OCI-LY1 (cell line): ENCODE data around the gene CSMD2.

Experiments used
- H2AFZ ChIP-seq: fragments of 200-600 bp; sonication (generic), shearing (Covaris generic); 2 replicates; pipeline ENCODE4 v1.6.0; 2014; ENCODE audit warnings: antibody characterized with exemption, mild to moderate bottlenecking, low read length
- H3F3A ChIP-seq: fragments of 200-600 bp; sonication (generic), shearing (Covaris generic); 2 replicates; pipeline ENCODE4 v1.6.0; 2014; ENCODE audit warnings: mild to moderate bottlenecking, antibody characterized with exemption, low read length, moderate library complexity; ENCODE audit not compliant: insufficient read depth
- H3K27ac ChIP-seq: fragments of 200-600 bp; sonication (generic); 2 replicates; pipeline ENCODE4 v1.5.1; 2014; ENCODE audit warnings: low read length, mixed run types, mild to moderate bottlenecking, low read depth; ENCODE audit not compliant: poor library complexity, severe bottlenecking
- H3K27me3 ChIP-seq: fragments of 200-600 bp; sonication (generic); 2 replicates; pipeline ENCODE4 v1.6.0; 2014; ENCODE audit warnings: antibody characterized with exemption, mild to moderate bottlenecking, low read length, moderate library complexity; ENCODE audit not compliant: insufficient read depth
- H3K36me3 ChIP-seq: fragments of 200-600 bp; sonication (generic); 2 replicates; pipeline ENCODE4 v1.6.1; 2014; ENCODE audit warnings: mild to moderate bottlenecking, antibody characterized with exemption, low read length, moderate library complexity, mixed read lengths; ENCODE audit not compliant: insufficient read depth
- H3K4me1 ChIP-seq: fragments of 200-600 bp; sonication (generic); 2 replicates; pipeline ENCODE4 v1.5.1; 2014; ENCODE audit warnings: mild to moderate bottlenecking, low read length, moderate library complexity; ENCODE audit not compliant: insufficient read depth, severe bottlenecking
- H3K4me2 ChIP-seq: fragments of 200-600 bp; sonication (generic), shearing (Covaris generic); 2 replicates; pipeline ENCODE4 v1.6.1; 2014; ENCODE audit warnings: low read length
- H3K4me3 ChIP-seq: fragments of 200-600 bp; sonication (generic); 2 replicates; pipeline ENCODE4 v1.5.1; 2014; ENCODE audit warnings: low read length, low read depth, mild to moderate bottlenecking, mixed read lengths; ENCODE audit not compliant: poor library complexity, severe bottlenecking
- H3K79me2 ChIP-seq: fragments of 200-600 bp; shearing (Covaris generic); 2 replicates; pipeline ENCODE4 v1.6.1; 2016; ENCODE audit warnings: mixed run types, low read length, mixed read lengths; ENCODE audit not compliant: insufficient read depth
- H3K9ac ChIP-seq: fragments of 200-600 bp; sonication (generic), shearing (Covaris generic); 2 replicates; pipeline ENCODE4 v1.6.1; 2014; ENCODE audit warnings: mild to moderate bottlenecking, low read length, mixed read lengths
- H3K9me2 ChIP-seq: fragments of 200-600 bp; sonication (generic), shearing (Covaris generic); 2 replicates; pipeline ENCODE4 v1.6.1; 2014; ENCODE audit warnings: low read depth, mild to moderate bottlenecking, low read length, mixed read lengths
- H3K9me3 ChIP-seq: fragments of 200-600 bp; shearing (Covaris generic); 2 replicates; pipeline ENCODE4 v1.6.1; 2014; ENCODE audit warnings: low read length, mixed read lengths
- H4K20me1 ChIP-seq: fragments of 200-600 bp; sonication (generic), shearing (Covaris generic); 2 replicates; pipeline ENCODE4 v1.6.0; 2016; ENCODE audit warnings: mild to moderate bottlenecking, low read length; ENCODE audit not compliant: insufficient read depth
- EZH2 ChIP-seq: fragments of 200-600 bp; sonication (generic), shearing (Covaris generic); IDR thresholded peaks from 2 replicates; pipeline ENCODE4 v1.8.0; 2017; ENCODE audit warnings: borderline replicate concordance, mixed run types, mild to moderate bottlenecking, antibody characterized with exemption, low read length, moderate library complexity, mixed read lengths
- TF ChIP-seq, protein P1 (sequence below): fragments of 200-600 bp; sonication (generic), shearing (Covaris generic); IDR thresholded peaks from 2 replicates; pipeline ENCODE4 v1.5.1; 2017; ENCODE audit warnings: mild to moderate bottlenecking, antibody characterized with exemption, low read length, moderate library complexity, mixed read lengths

Gene CSMD2

DNA sequence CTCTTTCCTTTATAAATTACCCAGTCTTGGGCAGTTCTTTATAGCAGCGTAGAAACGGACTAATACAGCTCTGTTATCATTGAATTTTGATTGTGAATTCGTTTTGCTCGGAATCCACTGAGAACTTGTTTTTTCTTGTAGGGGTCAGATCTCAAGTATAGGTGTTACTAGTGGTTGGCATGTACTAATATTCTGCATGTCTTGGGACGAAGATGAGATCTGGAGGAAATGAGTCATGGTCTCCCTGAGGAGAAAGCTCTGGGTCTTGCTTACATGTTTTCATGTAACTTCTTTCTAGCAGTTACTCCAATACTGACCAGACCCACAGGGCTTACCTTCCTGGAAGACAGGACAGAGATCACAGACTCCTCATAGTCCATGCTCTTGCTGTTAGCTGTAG lies 662.3 kb downstream of the CSMD2 start:
- H3K9me2 ChIP-seq: no peaks in the 10 kb centered on the region
- H3F3A ChIP-seq: no peaks in the 10 kb centered on the region
- H3K36me3 ChIP-seq: no peaks in the 10 kb centered on the region
- H3K4me3 ChIP-seq: no peak overlapping the region
- H2AFZ ChIP-seq: no peak overlapping the region
- H3K4me1 ChIP-seq: no peaks in the 10 kb centered on the region
- no peak overlapping the region for H3K4me2 ChIP-seq
- H3K27me3 ChIP-seq: no peaks in the 10 kb centered on the region
- no peaks in the 10 kb centered on the region for H3K79me2 ChIP-seq
- TF ChIP-seq, protein P1, sequence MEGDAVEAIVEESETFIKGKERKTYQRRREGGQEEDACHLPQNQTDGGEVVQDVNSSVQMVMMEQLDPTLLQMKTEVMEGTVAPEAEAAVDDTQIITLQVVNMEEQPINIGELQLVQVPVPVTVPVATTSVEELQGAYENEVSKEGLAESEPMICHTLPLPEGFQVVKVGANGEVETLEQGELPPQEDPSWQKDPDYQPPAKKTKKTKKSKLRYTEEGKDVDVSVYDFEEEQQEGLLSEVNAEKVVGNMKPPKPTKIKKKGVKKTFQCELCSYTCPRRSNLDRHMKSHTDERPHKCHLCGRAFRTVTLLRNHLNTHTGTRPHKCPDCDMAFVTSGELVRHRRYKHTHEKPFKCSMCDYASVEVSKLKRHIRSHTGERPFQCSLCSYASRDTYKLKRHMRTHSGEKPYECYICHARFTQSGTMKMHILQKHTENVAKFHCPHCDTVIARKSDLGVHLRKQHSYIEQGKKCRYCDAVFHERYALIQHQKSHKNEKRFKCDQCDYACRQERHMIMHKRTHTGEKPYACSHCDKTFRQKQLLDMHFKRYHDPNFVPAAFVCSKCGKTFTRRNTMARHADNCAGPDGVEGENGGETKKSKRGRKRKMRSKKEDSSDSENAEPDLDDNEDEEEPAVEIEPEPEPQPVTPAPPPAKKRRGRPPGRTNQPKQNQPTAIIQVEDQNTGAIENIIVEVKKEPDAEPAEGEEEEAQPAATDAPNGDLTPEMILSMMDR: no peak
- TF ChIP-seq EZH2: no peak
- H3K9me3 ChIP-seq: no peaks in the 10 kb centered on the region
- no peak overlapping the region for H3K9ac ChIP-seq
- H3K27ac ChIP-seq: no peak overlapping the region
- H4K20me1 ChIP-seq: no peaks in the 10 kb centered on the region

DNA sequence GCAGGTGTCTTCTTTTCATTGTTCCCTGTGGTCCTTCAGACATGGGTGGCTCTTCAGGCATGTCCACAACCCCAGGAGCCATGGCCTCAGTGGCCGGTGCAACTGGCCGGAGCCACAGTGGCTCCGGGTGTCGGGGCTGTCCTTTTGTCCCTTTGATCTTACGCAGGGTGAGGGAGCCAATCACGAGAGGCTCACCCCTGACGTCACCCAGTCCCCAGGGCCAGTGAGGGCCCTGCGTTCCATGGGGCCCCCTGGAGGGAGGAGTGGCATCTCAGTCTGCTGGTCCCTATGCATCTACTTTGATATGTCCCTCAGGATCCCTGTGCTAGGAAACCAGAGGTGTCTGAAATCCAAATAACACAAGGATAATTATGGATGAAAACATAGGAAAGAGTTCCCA lies 663.3 kb downstream of the CSMD2 start:
- H3K4me3 ChIP-seq: no peak overlapping the region
- H2AFZ ChIP-seq: no peak overlapping the region
- H3F3A ChIP-seq: no peaks in the 10 kb centered on the region
- H3K4me1 ChIP-seq: no peaks in the 10 kb centered on the region
- H3K36me3 ChIP-seq: no peaks in the 10 kb centered on the region
- no peaks in the 10 kb centered on the region for H3K9me2 ChIP-seq
- TF ChIP-seq, protein P1: no peak
- TF ChIP-seq EZH2: no peak
- no peak overlapping the region for H3K4me2 ChIP-seq
- no peaks in the 10 kb centered on the region for H4K20me1 ChIP-seq
- H3K79me2 ChIP-seq: no peaks in the 10 kb centered on the region
- H3K9me3 ChIP-seq: no peaks in the 10 kb centered on the region
- no peak overlapping the region for H3K27ac ChIP-seq
- H3K9ac ChIP-seq: no peak overlapping the region
- H3K27me3 ChIP-seq: no peaks in the 10 kb centered on the region

DNA sequence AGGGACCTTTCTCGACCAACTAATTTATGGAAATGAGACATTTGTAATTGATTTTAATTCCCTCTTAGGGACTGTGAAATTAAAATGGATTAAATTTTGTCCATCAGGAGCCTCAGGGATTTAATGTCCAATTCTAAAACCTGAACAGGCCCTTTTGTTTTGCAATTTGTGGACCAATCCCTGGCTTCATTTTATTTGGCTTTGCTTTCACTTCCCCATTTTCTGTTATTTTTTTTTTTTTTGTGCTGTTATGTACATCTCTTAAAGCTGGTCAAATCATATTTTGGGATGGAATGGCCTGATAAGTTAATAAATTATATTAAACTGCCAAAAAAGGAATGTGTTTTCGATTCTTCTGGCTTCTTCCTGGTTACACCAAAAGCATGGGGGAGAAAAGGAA lies 663.7 kb downstream of the CSMD2 start:
- no peak overlapping the region for H3K27ac ChIP-seq
- no peaks in the 10 kb centered on the region for H3K9me2 ChIP-seq
- no peak overlapping the region for H3K9ac ChIP-seq
- H3K4me1 ChIP-seq: no peaks in the 10 kb centered on the region
- no peaks in the 10 kb centered on the region for H3K36me3 ChIP-seq
- H3K27me3 ChIP-seq: no peaks in the 10 kb centered on the region
- no peaks in the 10 kb centered on the region for H3K9me3 ChIP-seq
- no peaks in the 10 kb centered on the region for H3F3A ChIP-seq
- no peak overlapping the region for H2AFZ ChIP-seq
- H3K4me3 ChIP-seq: no peak overlapping the region
- H4K20me1 ChIP-seq: no peaks in the 10 kb centered on the region
- no peak overlapping the region for H3K4me2 ChIP-seq
- no peak for TF ChIP-seq EZH2
- TF ChIP-seq, protein P1: no peak
- no peaks in the 10 kb centered on the region for H3K79me2 ChIP-seq
